ENCODE results near the gene SUCO. TPM values are rescaled to one million over a fixed set of nuclear protein-coding genes. Genes with fewer than 3 reads are reported as not detected.

Gene SUCO
- total RNA-seq, 1 experiment from 2014 or later, result 50.3 TPM

GRCh38 chr1:172487550-172487949 lies 45.4 kb upstream of the SUCO start:
- POLR2A ChIA-PET, result no interaction called here
- TF ChIP-seq CTCF (IDR thresholded peaks at IDR 0.05; ENCODE audit: insufficient read depth in 1 of 2, low read depth in 1 of 2, low read length in 1 of 2, severe bottlenecking in 1 of 2, unreplicated experiment in 1 of 2), result no peak
- Histone ChIP-seq H3K4me1 (peaks cover 49% of the 10 kb centered on the region), H3K36me3 (ENCODE audit: control insufficient read depth, insufficient read depth, low read length) (no peaks in the 10 kb centered on the region), H3K4me3 (ENCODE audit: low read depth, low read length) (no peak overlapping the region), H3K9me3 (no peaks in the 10 kb centered on the region), H3K27me3 (replicated peaks; ENCODE audit: control insufficient read depth, insufficient read depth, low read length) (no peaks in the 10 kb centered on the region)
- DNase-seq, result no peak
- intact Hi-C loops (cut with micrococcal nuclease; ENCODE audit: unreplicated experiment), result no loop called here
- Mint-ChIP-seq H3K27me3 (ENCODE audit: insufficient read depth, unreplicated experiment) (no peaks in the 10 kb centered on the region), H3K9me3 (ENCODE audit: unreplicated experiment) (no peaks in the 10 kb centered on the region), H3K4me3 (ENCODE audit: unreplicated experiment) (no peak overlapping the region), H3K4me1 (ENCODE audit: low read depth, unreplicated experiment) (peaks cover 22% of the 10 kb centered on the region), H3K27ac (ENCODE audit: unreplicated experiment) (no peak overlapping the region), H3K36me3 (ENCODE audit: insufficient read depth, unreplicated experiment) (peaks cover 6% of the 10 kb centered on the region)
- no TSS peak for BruUV-seq (replicated peaks)
- CTCF ChIA-PET, result no interaction called here

- no peak overlapping the region for H3K4me3 Mint-ChIP-seq (ENCODE audit: unreplicated experiment)
- Histone ChIP-seq H3K4me3 (ENCODE audit: low read depth, low read length) (no peak overlapping the region), H3K36me3 (ENCODE audit: control insufficient read depth, insufficient read depth, low read length) (no peaks in the 10 kb centered on the region), H3K27me3 (replicated peaks; ENCODE audit: control insufficient read depth, insufficient read depth, low read length) (no peaks in the 10 kb centered on the region), H3K9me3 (no peaks in the 10 kb centered on the region), H3K4me1 (peaks cover 44% of the 10 kb centered on the region)
- intact Hi-C loops (cut with micrococcal nuclease; ENCODE audit: unreplicated experiment), result no loop called here
- BruUV-seq (replicated peaks), result no TSS peak
- no peaks in the 10 kb centered on the region for H3K27me3 Mint-ChIP-seq (ENCODE audit: insufficient read depth, unreplicated experiment)
- POLR2A ChIA-PET, result interaction anchor here (0.6 kb wide), 1 partner anchor 8 kb away, joined by 3 read pairs; no protein-coding TSS in a partner anchor
- H3K36me3 Mint-ChIP-seq (ENCODE audit: insufficient read depth, unreplicated experiment), result peaks cover 6% of the 10 kb centered on the region
- H3K4me1 Mint-ChIP-seq (ENCODE audit: low read depth, unreplicated experiment), result peaks cover 14% of the 10 kb centered on the region
- CTCF ChIA-PET, result interaction anchor here (1.1 kb wide), 1 partner anchor 28 kb away, joined by 3 read pairs; no protein-coding TSS in a partner anchor
- no peak overlapping the region for H3K27ac Mint-ChIP-seq (ENCODE audit: unreplicated experiment)
- no peak for TF ChIP-seq CTCF (IDR thresholded peaks at IDR 0.05; ENCODE audit: insufficient read depth in 1 of 2, low read depth in 1 of 2, low read length in 1 of 2, severe bottlenecking in 1 of 2, unreplicated experiment in 1 of 2)
- H3K9me3 Mint-ChIP-seq (ENCODE audit: unreplicated experiment), result no peaks in the 10 kb centered on the region
- no peak for DNase-seq
Observed at GRCh38 chr1:172488393-172488792, 44.6 kb upstream of the SUCO start.

GRCh38 chr1:172489847-172490246 lies 43.1 kb upstream of the SUCO start:
- H3K4me3 Mint-ChIP-seq (ENCODE audit: unreplicated experiment), result no peak overlapping the region
- DNase-seq, result no peak
- H3K4me1 ChIP-seq, result peaks cover 31% of the 10 kb centered on the region
- no peak for TF ChIP-seq CTCF (IDR thresholded peaks at IDR 0.05; ENCODE audit: insufficient read depth in 1 of 2, low read depth in 1 of 2, low read length in 1 of 2, severe bottlenecking in 1 of 2, unreplicated experiment in 1 of 2)
- ChIA-PET CTCF (no interaction called here), POLR2A (no interaction called here)
- intact Hi-C loops (cut with micrococcal nuclease; ENCODE audit: unreplicated experiment), result no loop called here
- H3K36me3 Mint-ChIP-seq (ENCODE audit: insufficient read depth, unreplicated experiment), result peaks cover 6% of the 10 kb centered on the region
- H3K27me3 ChIP-seq (replicated peaks; ENCODE audit: control insufficient read depth, insufficient read depth, low read length), result no peaks in the 10 kb centered on the region
- BruUV-seq (replicated peaks), result no TSS peak
- no peaks in the 10 kb centered on the region for H3K9me3 ChIP-seq
- H3K27me3 Mint-ChIP-seq (ENCODE audit: insufficient read depth, unreplicated experiment), result no peaks in the 10 kb centered on the region
- no peak overlapping the region for H3K27ac Mint-ChIP-seq (ENCODE audit: unreplicated experiment)
- H3K4me1 Mint-ChIP-seq (ENCODE audit: low read depth, unreplicated experiment), result peaks cover 7% of the 10 kb centered on the region
- H3K4me3 ChIP-seq (ENCODE audit: low read depth, low read length), result no peak overlapping the region
- no peaks in the 10 kb centered on the region for H3K9me3 Mint-ChIP-seq (ENCODE audit: unreplicated experiment)
- no peaks in the 10 kb centered on the region for H3K36me3 ChIP-seq (ENCODE audit: control insufficient read depth, insufficient read depth, low read length)
